Upper lobe of left lung (tissue), 6 donors: ENCODE data around the gene GEMIN5. TPM values are rescaled to one million over a fixed set of nuclear protein-coding genes. Genes with fewer than 3 reads are reported as not detected.

Experiments
- ATAC-seq, 2 donors: fragments of 200-7000 bp; cut with Tn5 transposase; one replicate each; pipeline ENCODE4 v1.9.1; 2022; ENCODE audit warnings: mild to moderate bottlenecking in 2 of 2, moderate library complexity in 2 of 2; ENCODE audit not compliant: low FRiP score in 2 of 2
- DNase-seq, 2 donors: peaks; one replicate each; pipeline ENCODE4 v3.0.0-alpha.2; 2019 to 2020
- H3K27ac ChIP-seq, 4 donors: fragments of 200-600 bp; sonication (generic); one replicate each; pipeline ENCODE4 v1.5.1; 2016 to 2019
- H3K27me3 ChIP-seq, 4 donors: fragments of 200-600 bp; sonication (generic); one replicate each; pipeline ENCODE4 v1.5.1; 2017 to 2019
- H3K36me3 ChIP-seq, 4 donors: fragments of 200-600 bp; sonication (generic); one replicate each; pipeline ENCODE4 v1.5.1; 2016 to 2019
- H3K4me1 ChIP-seq, 4 donors: fragments of 200-600 bp; sonication (generic); one replicate each; pipeline ENCODE4 v1.5.1; 2018 to 2019
- H3K4me3 ChIP-seq, 4 donors: fragments of 200-600 bp; sonication (generic); one replicate each; pipeline ENCODE4 v1.5.1; 2017 to 2019; ENCODE audit warnings: mild to moderate bottlenecking in 2 of 4, moderate library complexity in 1 of 4
- H3K9me3 ChIP-seq, 4 donors: fragments of 200-600 bp; sonication (generic); one replicate each; pipeline ENCODE4 v1.5.1; 2018 to 2019
- CTCF ChIP-seq, 6 experiments: fragments of 450-650 bp in 4 of 6; fragments of 200-600 bp in 2 of 6; sonication (generic) in 2 of 6; IDR thresholded peaks; one replicate each; pipeline ENCODE4 v1.5.1; 2016 to 2019; ENCODE audit warnings: antibody characterized with exemption in 6 of 6
- EP300 ChIP-seq, 4 donors: sonication (generic); formaldehyde crosslinking; IDR thresholded peaks; one replicate each; pipeline ENCODE4 v1.5.1; 2017; ENCODE audit warnings: antibody characterized with exemption in 4 of 4, control low read depth in 2 of 4
- POLR2A ChIP-seq, 4 donors: fragments of 450-650 bp; IDR thresholded peaks; one replicate each; pipeline ENCODE4 v1.5.1; 2016 to 2017; ENCODE audit warnings: antibody characterized with exemption in 4 of 4, mild to moderate bottlenecking in 2 of 4
- POLR2AphosphoS5 ChIP-seq, 2 donors: sonication (generic); formaldehyde crosslinking; IDR thresholded peaks; one replicate each; pipeline ENCODE4 v1.5.1; 2017; ENCODE audit warnings: antibody characterized with exemption in 2 of 2
- WGBS, 2 donors: methylation state at CpG; one replicate each; pipeline ENCODE4 v1.1.5; 2017 to 2018; 5-methylcytosine and 5-hydroxymethylcytosine counted together
- total RNA-seq, 6 donors: library from RNA; depleted of rRNA in 4 of 6; stranded (reverse); fragments of >200 nt in 4 of 6; gene quantifications; one replicate each; pipeline versions ENCODE4 v1.1.0 to v1.2.1, GENCODE V29; 2016 to 2021
- donor health status: DM: no; HTN: no; CAD: no; lungs with moderate emphysema.
- donor health status: DM: no; HTN: yes; CAD: no; lungs with severe emphysema.

Gene GEMIN5
- total RNA-seq, 6 donors from 2014 or later, result 6.5 to 15.6 (median 14.9) TPM

- H3K36me3 ChIP-seq, result peaks cover 3 to 43% (median 17%) of the 10 kb centered on the region in 4 donors
- no peak for DNase-seq
- peaks cover 12 to 18% (median 17%) of the 10 kb centered on the region in 4 donors for H3K4me1 ChIP-seq
- no peak overlapping the region for H3K4me3 ChIP-seq
- no peaks in the 10 kb centered on the region for H3K27me3 ChIP-seq
- TF ChIP-seq POLR2AphosphoS5 (IDR thresholded peaks at IDR 0.05) (no peak), EP300 (IDR thresholded peaks at IDR 0.05) (no peak), CTCF (IDR thresholded peaks at IDR 0.05) (no peak), POLR2A (IDR thresholded peaks at IDR 0.05) (no peak)
- H3K9me3 ChIP-seq, result no peaks in the 10 kb centered on the region
- no peak overlapping the region for H3K27ac ChIP-seq
- no peak for ATAC-seq
Observed at GRCh38 chr5:154934881-154935280, 3.1 kb downstream of the GEMIN5 start.

- no peak for DNase-seq
- 81 to 85% methylated on average over 3 of the region's 3 CpGs for whole genome bisulfite sequencing, 2 donors
- H3K9me3 ChIP-seq, result no peaks in the 10 kb centered on the region
- peaks cover 12 to 15% (median 15%) of the 10 kb centered on the region in 4 donors for H3K4me1 ChIP-seq
- peaks cover 5 to 49% (median 23%) of the 10 kb centered on the region in 4 donors for H3K36me3 ChIP-seq
- TF ChIP-seq CTCF (IDR thresholded peaks at IDR 0.05) (no peak), POLR2AphosphoS5 (IDR thresholded peaks at IDR 0.05) (no peak), EP300 (IDR thresholded peaks at IDR 0.05) (no peak), POLR2A (IDR thresholded peaks at IDR 0.05) (no peak)
- H3K27ac ChIP-seq, result no peak overlapping the region
- no peak overlapping the region for H3K4me3 ChIP-seq
- ATAC-seq, result no peak
- no peaks in the 10 kb centered on the region for H3K27me3 ChIP-seq
Observed at GRCh38 chr5:154933537-154933936, 4.5 kb downstream of the GEMIN5 start.

- 90 to 95% methylated on average over 7 of the region's 7 CpGs for WGBS, 2 donors
- peaks cover 13 to 89% (median 39%) of the 10 kb centered on the region in 4 donors for H3K36me3 ChIP-seq
Observed at GRCh38 chr5:154923441-154924430, 14.3 kb downstream of the GEMIN5 start.

GRCh38 chr5:154917757-154918156 lies 20.3 kb downstream of the GEMIN5 start:
- H3K4me1 ChIP-seq, result no peaks in the 10 kb centered on the region
- H3K9me3 ChIP-seq, result no peaks in the 10 kb centered on the region
- DNase-seq (no peak), ATAC-seq (no peak)
- H3K36me3 ChIP-seq, result peaks cover 18 to 92% (median 29%) of the 10 kb centered on the region in 4 donors
- H3K27me3 ChIP-seq, result no peaks in the 10 kb centered on the region
- 85 to 90% methylated on average over 4 of the region's 4 CpGs for WGBS, 2 donors
- TF ChIP-seq POLR2AphosphoS5 (IDR thresholded peaks at IDR 0.05) (no peak), POLR2A (IDR thresholded peaks at IDR 0.05) (no peak), EP300 (IDR thresholded peaks at IDR 0.05) (no peak), CTCF (IDR thresholded peaks at IDR 0.05) (no peak)
- no peak overlapping the region for H3K4me3 ChIP-seq
- H3K27ac ChIP-seq, result no peak overlapping the region

More at GRCh38 chr5:154923441-154924430, 14.3 kb downstream of the GEMIN5 start:
- H3K9me3 ChIP-seq, result no peaks in the 10 kb centered on the region
- H3K4me1 ChIP-seq, result no peaks in the 10 kb centered on the region
- DNase-seq (no peak), ATAC-seq (no peak)
- H3K27ac ChIP-seq, result no peak overlapping the region
- H3K27me3 ChIP-seq, result no peaks in the 10 kb centered on the region
- no peak for TF ChIP-seq EP300 (IDR thresholded peaks at IDR 0.05)
- no peak for TF ChIP-seq CTCF (IDR thresholded peaks at IDR 0.05)
- no peak for TF ChIP-seq POLR2AphosphoS5 (IDR thresholded peaks at IDR 0.05)
- TF ChIP-seq POLR2A (IDR thresholded peaks at IDR 0.05), result no peak
- no peak overlapping the region for H3K4me3 ChIP-seq
